ENCODE results near the gene MFAP3. TPM values are rescaled to one million over a fixed set of nuclear protein-coding genes. Genes with fewer than 3 reads are reported as not detected.

MFAP3 gene
- total RNA-seq, 1 donor from 2014 or later = 188 TPM

DNA sequence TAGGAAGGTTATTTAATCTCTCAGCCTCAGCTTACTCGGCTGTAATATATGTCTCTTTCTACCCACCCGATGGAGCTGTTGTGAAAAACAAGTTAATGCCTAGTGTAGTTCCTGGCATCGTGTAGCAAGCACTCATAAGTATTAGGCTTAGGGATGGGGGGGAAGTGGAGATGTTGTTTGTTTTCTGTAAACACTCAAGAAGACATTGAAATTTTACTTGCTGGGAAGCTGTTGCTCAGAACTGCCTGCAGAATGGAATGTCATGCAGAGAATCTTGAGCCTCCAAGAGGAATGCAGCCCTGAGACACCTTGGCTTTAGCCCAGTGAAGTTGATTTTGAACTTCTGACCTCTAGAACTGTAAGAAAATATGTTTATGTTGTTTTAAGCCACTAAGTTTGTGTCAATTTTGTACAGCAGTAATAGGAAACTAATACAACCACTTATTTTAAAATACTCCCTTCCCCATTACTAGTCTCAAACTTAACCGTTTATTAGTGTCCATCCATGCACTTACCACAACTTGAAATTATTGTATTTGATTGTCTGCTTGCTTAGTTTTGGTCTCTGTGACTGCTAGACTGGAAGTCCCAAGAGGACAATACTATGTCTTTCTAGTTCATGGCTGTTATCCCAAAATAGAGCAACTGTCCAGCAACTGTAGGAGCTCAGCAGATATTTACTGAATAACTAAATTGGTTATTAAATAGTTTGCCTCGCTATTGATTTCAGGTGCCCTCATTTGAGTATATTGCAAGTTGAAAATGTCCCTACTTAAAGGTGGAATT lies 53.8 kb downstream of the MFAP3 start:
- no peak for DNase-seq

DNA sequence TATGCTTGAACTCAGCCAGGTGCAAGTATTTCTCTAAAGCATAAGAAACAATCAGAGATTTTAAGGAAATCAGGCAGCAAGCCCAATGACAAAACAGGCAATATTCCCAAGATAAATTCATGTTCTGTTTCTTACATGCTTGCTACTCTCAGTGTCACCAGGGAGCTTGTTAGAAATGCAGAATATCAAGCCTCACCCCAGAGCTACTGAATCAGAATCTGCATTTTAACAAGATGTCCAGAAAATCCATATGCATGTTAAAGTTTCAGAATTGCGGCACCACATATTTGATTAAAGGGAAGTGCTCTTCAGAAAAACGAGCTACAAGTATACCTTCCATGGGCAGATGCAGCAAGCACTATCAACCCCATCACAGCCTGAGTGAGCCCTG lies 54.4 kb downstream of the MFAP3 start:
- DNase-seq = no peak

DNA sequence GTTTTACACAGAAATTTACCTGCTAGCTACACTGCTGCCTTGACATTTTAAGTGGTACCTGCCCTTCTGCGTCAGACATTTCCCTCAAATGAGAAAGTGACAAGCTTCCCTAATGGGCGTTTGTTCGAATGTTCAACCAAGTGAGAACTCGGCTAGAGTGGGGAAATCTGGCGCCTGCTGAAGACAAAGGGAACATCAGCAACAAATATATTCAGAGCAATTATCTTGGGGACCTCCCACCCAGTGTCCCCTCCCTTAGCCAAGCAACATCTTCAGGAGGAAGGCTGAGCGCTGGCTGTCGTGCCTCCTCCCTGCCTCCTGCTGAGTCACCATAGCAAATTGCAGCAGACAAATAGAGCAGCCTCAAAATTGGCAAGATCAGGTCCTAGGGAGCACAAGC lies 57.1 kb downstream of the MFAP3 start:
- peak; percentile 15 for DNase-seq

- DNase-seq = no peak
Measured at GRCh38 chr5:154097031-154097430, 58.3 kb downstream of the MFAP3 start.

DNA sequence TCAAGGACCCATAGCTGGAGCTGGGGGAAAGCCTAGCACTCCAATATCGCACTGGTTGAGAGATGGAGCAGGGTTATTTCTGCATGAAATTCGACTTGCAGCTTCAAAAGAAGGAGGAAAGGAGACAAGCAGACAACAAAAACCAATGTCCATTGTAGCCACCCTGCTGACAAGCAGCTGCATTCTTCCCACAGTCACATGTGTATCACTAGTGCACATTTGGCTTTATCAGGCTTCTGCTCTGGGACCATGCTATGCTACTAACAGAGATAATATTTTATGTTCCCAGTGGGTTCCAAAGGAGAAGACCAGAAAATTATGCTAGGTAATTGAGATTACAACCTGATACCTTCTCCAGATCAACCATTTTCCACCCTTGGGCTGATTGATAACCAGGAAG lies 59.7 kb downstream of the MFAP3 start:
- DNase-seq = no peak

DNA sequence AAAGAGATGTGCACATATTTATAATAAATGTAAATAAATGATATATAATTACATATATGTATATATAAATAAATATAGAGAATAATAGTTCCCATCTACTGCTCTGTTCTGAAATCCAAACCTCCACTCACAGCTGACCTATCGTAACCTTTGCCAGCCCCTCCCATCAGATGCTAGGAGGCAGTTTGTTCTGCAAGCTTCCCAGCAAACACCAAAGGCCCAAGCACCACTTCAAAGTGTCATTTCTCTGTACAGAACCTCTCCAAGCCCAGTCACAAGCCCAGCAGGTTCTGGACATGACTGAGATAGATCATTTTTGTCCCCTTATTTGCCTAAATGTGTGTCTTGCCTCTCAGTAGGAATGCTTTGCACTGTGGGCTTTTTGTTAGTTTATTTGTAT lies 62.4 kb downstream of the MFAP3 start:
- DNase-seq = no peak

- no peak for DNase-seq
Measured at GRCh38 chr5:154103233-154103632, 64.5 kb downstream of the MFAP3 start.

Other genes with a start within 250 kb of the MFAP3 start
- 26.2 TPM for gene FAM114A2, start 57 bp upstream of the MFAP3 start, total RNA-seq
- gene GALNT10, start 151.8 kb downstream of the MFAP3 start, total RNA-seq = 10.1 TPM